Thyroid gland (tissue), 4 donors: ENCODE results near the gene CUEDC1.

Source experiments
- CTCF ChIP-seq, 6 experiments: fragments of 200-600 bp in 3 of 6; fragments of 450-650 bp in 3 of 6; sonication (generic) in 3 of 6; IDR thresholded peaks; one replicate each; pipeline ENCODE4 v1.5.1; 2016 to 2019; ENCODE audit warnings: antibody characterized with exemption in 6 of 6, mild to moderate bottlenecking in 2 of 6, inconsistent platforms in 1 of 6, moderate library complexity in 1 of 6
- POLR2A ChIP-seq, 2 donors: fragments of 450-650 bp; IDR thresholded peaks; one replicate each; pipeline ENCODE4 v1.6.1; 2017; ENCODE audit warnings: antibody characterized with exemption in 2 of 2, mild to moderate bottlenecking in 2 of 2, moderate library complexity in 1 of 2

GRCh38 chr17:57997085-57997809 is 42.0 kb upstream of the CUEDC1 start:
- TF ChIP-seq CTCF (IDR thresholded peaks at IDR 0.05) (no peak), POLR2A (IDR thresholded peaks at IDR 0.05) (no peak)
